ENCODE data around the gene FSTL1. TPM values are rescaled to one million over a fixed set of nuclear protein-coding genes. Genes with fewer than 3 reads are reported as not detected.
A peak's percentile ranks its signal among the peaks of the same experiment; 100 is the strongest.

FSTL1 gene
- total and polyA plus RNA-seq, 5 donors from 2014 or later: 1.0 TPM; not detected in 4

DNA sequence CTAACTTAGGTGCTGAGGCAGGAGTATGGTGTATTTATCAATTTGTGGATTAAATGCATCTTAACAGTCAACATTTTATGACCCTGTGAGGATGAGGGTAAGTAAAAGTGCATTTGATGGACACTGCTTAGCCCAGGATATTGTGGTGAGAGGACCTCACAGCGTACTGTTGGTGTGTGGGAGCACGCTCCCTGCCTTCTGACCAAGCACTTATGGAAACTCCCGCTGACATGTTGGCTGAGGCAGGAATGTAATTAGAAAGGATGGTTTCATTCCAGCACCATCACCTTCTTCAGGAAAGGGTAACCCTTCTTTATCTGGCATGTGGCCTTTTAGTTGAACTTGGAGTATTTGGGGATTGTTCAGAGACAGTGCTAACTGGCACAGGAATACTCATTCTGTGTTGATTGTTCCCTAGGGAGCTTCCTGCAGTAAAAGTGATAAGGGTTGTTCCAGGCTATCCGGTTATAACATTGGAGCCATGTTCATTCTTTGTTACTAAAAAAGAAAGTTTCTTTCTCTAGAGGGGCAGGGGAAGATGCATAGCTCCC, 11.7 kb upstream of the FSTL1 start:
- Histone ChIP-seq H3K9me3 (ENCODE audit: control insufficient read depth in 2 of 2, low read length in 2 of 2) (no peaks in the 10 kb centered on the region), H3K27me3 (ENCODE audit: control insufficient read depth, insufficient read depth, low read length) (peaks cover 5% of the 10 kb centered on the region), H3K36me3 (ENCODE audit: control insufficient read depth, insufficient read depth, low read length) (no peaks in the 10 kb centered on the region), H3K27ac (ENCODE audit: insufficient read depth, low read length, poor library complexity, severe bottlenecking) (no peak overlapping the region), H3K4me1 (ENCODE audit: control insufficient read depth, insufficient read depth, low read length, poor library complexity, severe bottlenecking) (no peaks in the 10 kb centered on the region), H3K4me3 (ENCODE audit: low read depth, low read length) (no peak overlapping the region)
- H3K36me3 Mint-ChIP-seq: no peaks in the 10 kb centered on the region
- no peak overlapping the region for H3K27ac Mint-ChIP-seq
- peaks cover 15% of the 10 kb centered on the region for H3K27me3 Mint-ChIP-seq
- no peaks in the 10 kb centered on the region for H3K4me1 Mint-ChIP-seq
- no peak overlapping the region for H3K4me3 Mint-ChIP-seq
- H3K9me3 Mint-ChIP-seq: peaks cover 0 to 1% (median 0%) of the 10 kb centered on the region in 7 donors
- DNase-seq (no peak), ATAC-seq (ENCODE audit: low read depth in 2 of 2) (no peak)

DNA sequence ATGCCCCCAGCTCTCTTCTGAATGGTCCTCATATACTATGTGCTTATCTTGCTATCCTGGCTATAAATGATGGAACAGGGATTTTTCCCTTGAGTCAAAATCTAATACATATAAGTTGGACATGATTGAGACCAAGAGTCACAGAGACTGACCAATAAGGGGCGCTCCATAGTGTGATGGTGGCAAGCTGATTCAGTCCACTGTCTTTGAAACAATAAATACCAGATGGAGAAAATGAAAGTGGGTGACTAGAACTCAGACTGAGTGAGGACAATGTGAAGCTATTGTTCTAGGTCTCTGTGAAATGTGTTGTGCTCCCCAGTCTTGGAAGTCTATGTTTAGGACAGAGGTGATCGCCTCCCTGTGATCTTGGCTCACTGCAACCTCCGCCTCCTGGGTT, 10.6 kb upstream of the FSTL1 start:
- Histone ChIP-seq H3K9me3 (ENCODE audit: control insufficient read depth in 2 of 2, low read length in 2 of 2) (no peaks in the 10 kb centered on the region), H3K27me3 (ENCODE audit: control insufficient read depth, insufficient read depth, low read length) (peaks cover 2% of the 10 kb centered on the region), H3K36me3 (ENCODE audit: control insufficient read depth, insufficient read depth, low read length) (no peaks in the 10 kb centered on the region), H3K27ac (ENCODE audit: insufficient read depth, low read length, poor library complexity, severe bottlenecking) (no peak overlapping the region), H3K4me3 (ENCODE audit: low read depth, low read length) (no peak overlapping the region), H3K4me1 (ENCODE audit: control insufficient read depth, insufficient read depth, low read length, poor library complexity, severe bottlenecking) (no peaks in the 10 kb centered on the region)
- Mint-ChIP-seq H3K9me3 (peaks cover 0 to 1% (median 0%) of the 10 kb centered on the region in 7 donors), H3K4me1 (no peaks in the 10 kb centered on the region), H3K4me3 (no peak overlapping the region), H3K27me3 (peaks cover 15% of the 10 kb centered on the region), H3K36me3 (no peaks in the 10 kb centered on the region), H3K27ac (no peak overlapping the region)
- DNase-seq (no peak), ATAC-seq (ENCODE audit: low read depth in 2 of 2) (no peak)

DNA sequence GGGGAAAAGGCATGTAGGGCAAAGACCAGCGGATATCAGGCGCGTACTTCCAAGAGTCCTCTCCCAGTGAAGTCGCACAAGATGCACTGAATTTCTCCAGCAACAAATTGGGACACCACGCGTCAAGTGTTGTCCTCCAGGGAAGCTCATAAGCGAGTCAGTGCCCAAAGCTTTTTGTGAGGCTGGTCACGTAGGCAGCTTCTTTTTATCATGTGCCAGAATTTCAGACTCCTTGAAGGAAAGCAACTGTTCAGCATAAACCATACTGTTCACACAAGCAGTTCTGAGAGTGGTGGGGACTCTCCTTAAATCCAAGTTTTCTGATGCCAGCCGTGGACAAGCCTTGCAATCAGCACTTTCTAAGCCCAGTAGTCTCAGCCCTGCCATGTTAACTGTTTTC, 10.1 kb upstream of the FSTL1 start:
- no peak for ATAC-seq (ENCODE audit: low read depth in 2 of 2)
- Histone ChIP-seq H3K27ac (ENCODE audit: insufficient read depth, low read length, poor library complexity, severe bottlenecking) (no peak overlapping the region), H3K9me3 (ENCODE audit: control insufficient read depth in 2 of 2, low read length in 2 of 2) (no peaks in the 10 kb centered on the region), H3K4me3 (ENCODE audit: low read depth, low read length) (no peak overlapping the region), H3K36me3 (ENCODE audit: control insufficient read depth, insufficient read depth, low read length) (no peaks in the 10 kb centered on the region), H3K4me1 (ENCODE audit: control insufficient read depth, insufficient read depth, low read length, poor library complexity, severe bottlenecking) (no peaks in the 10 kb centered on the region), H3K27me3 (ENCODE audit: control insufficient read depth, insufficient read depth, low read length) (peaks cover 2% of the 10 kb centered on the region)
- Mint-ChIP-seq H3K36me3 (no peaks in the 10 kb centered on the region), H3K4me1 (no peaks in the 10 kb centered on the region), H3K9me3 (peaks cover 0 to 1% (median 0%) of the 10 kb centered on the region in 7 donors), H3K4me3 (no peak overlapping the region), H3K27me3 (peaks cover 15% of the 10 kb centered on the region), H3K27ac (no peak overlapping the region)
- DNase-seq: no peak

DNA sequence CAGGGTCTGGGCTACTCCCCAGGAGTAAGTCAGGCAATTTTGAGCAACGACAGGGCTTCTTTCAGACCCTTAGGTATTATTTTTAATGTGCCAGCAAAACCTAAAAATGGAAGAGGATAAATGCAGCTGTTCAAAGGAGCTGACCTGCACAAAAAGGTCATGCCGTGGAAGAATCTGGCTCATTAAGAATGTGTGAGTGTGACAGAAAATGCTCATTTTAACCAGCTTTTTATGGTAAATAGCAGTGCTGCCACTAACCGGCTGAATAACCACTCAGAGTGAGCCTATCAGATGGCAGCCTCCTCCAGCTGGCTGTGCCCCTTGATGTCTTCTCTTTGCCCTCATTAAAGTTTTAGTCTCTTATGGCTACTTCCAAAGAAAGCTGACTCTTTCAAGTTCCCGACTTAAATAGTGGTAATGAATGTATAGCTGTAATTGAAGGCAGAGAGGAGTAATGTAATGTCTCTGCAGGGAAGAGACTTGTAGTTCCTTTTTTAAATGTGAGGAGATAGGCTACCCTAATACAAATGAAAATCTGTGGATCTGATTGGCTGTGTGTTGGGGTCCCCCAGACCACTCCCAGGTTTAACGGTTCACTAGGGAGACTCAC, 9.5 kb upstream of the FSTL1 start:
- H3K36me3 Mint-ChIP-seq: no peaks in the 10 kb centered on the region
- ATAC-seq (ENCODE audit: low read depth in 2 of 2): no peak
- peaks cover 15% of the 10 kb centered on the region for H3K27me3 Mint-ChIP-seq

DNA sequence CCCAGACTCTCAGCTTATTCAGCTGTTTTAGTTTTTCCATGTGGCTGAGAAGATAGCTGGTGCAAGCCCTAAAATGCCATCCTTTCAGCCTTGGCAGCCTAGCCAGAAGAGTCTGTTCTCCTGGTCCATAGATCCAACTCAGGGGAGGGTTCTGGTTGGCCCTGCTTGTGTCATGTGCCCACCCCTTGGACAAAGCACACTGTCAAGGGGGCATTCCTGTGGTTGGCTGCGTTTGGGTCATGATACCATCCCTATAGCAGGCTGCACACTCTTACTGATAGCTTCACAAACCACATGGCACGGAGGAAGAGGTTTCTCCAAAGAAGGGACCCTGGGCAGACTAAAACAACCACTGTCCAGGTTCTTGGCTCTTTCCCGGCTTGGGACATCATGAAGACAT, 8.4 kb upstream of the FSTL1 start:
- no peaks in the 10 kb centered on the region for H3K4me1 Mint-ChIP-seq
- H3K27ac Mint-ChIP-seq: no peak overlapping the region
- H3K27me3 ChIP-seq (ENCODE audit: control insufficient read depth, insufficient read depth, low read length): peaks cover 6% of the 10 kb centered on the region
- H3K9me3 ChIP-seq (ENCODE audit: control insufficient read depth in 2 of 2, low read length in 2 of 2): peaks cover 0 to 3% of the 10 kb centered on the region in 2 experiments
- no peak overlapping the region for H3K4me3 ChIP-seq (ENCODE audit: low read depth, low read length)
- H3K36me3 ChIP-seq (ENCODE audit: control insufficient read depth, insufficient read depth, low read length): no peaks in the 10 kb centered on the region
- DNase-seq: no peak
- peaks cover 16% of the 10 kb centered on the region for H3K27me3 Mint-ChIP-seq
- ATAC-seq (ENCODE audit: low read depth in 2 of 2): peak in 1 of 2 donors; percentile 23
- no peak overlapping the region for H3K27ac ChIP-seq (ENCODE audit: insufficient read depth, low read length, poor library complexity, severe bottlenecking)
- no peaks in the 10 kb centered on the region for H3K36me3 Mint-ChIP-seq
- H3K9me3 Mint-ChIP-seq: peaks cover 0 to 1% (median 0%) of the 10 kb centered on the region in 7 donors
- H3K4me1 ChIP-seq (ENCODE audit: control insufficient read depth, insufficient read depth, low read length, poor library complexity, severe bottlenecking): no peaks in the 10 kb centered on the region
- no peak overlapping the region for H3K4me3 Mint-ChIP-seq

More for the DNA sequence above, 9.5 kb upstream of the FSTL1 start:
- Histone ChIP-seq H3K36me3 (ENCODE audit: control insufficient read depth, insufficient read depth, low read length) (no peaks in the 10 kb centered on the region), H3K4me3 (ENCODE audit: low read depth, low read length) (no peak overlapping the region), H3K27me3 (ENCODE audit: control insufficient read depth, insufficient read depth, low read length) (peaks cover 5% of the 10 kb centered on the region), H3K9me3 (ENCODE audit: control insufficient read depth in 2 of 2, low read length in 2 of 2) (no peaks in the 10 kb centered on the region), H3K27ac (ENCODE audit: insufficient read depth, low read length, poor library complexity, severe bottlenecking) (no peak overlapping the region), H3K4me1 (ENCODE audit: control insufficient read depth, insufficient read depth, low read length, poor library complexity, severe bottlenecking) (no peaks in the 10 kb centered on the region)
- Mint-ChIP-seq H3K9me3 (peaks cover 0 to 1% (median 0%) of the 10 kb centered on the region in 7 donors), H3K4me3 (no peak overlapping the region), H3K4me1 (no peaks in the 10 kb centered on the region), H3K27ac (no peak overlapping the region)
- DNase-seq: no peak

DNA sequence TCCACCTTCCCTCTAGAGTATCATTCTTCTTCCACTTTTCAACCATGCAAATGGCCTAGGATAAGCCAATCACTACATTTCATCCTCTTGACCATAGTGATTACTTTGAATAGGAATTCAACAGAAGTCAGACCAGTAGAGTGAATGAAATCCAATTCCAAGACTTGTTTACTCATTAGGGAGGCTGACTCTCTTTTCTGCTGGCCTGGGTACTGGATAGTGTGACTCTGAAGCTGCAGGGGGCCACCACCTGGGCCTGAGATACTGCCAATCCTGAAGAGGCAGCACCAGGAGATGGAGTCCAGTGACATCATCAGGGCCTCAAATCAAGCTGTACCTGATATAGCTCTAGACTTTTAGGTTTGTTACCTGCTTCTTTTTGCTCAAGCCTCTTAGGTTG, 7.0 kb upstream of the FSTL1 start:
- Histone ChIP-seq H3K9me3 (ENCODE audit: control insufficient read depth in 2 of 2, low read length in 2 of 2) (peaks cover 0 to 3% of the 10 kb centered on the region in 2 experiments), H3K4me3 (ENCODE audit: low read depth, low read length) (no peak overlapping the region), H3K36me3 (ENCODE audit: control insufficient read depth, insufficient read depth, low read length) (no peaks in the 10 kb centered on the region), H3K27ac (ENCODE audit: insufficient read depth, low read length, poor library complexity, severe bottlenecking) (no peak overlapping the region), H3K4me1 (ENCODE audit: control insufficient read depth, insufficient read depth, low read length, poor library complexity, severe bottlenecking) (no peaks in the 10 kb centered on the region), H3K27me3 (ENCODE audit: control insufficient read depth, insufficient read depth, low read length) (peaks cover 12% of the 10 kb centered on the region)
- Mint-ChIP-seq H3K4me3 (no peak overlapping the region), H3K36me3 (no peaks in the 10 kb centered on the region), H3K4me1 (no peaks in the 10 kb centered on the region), H3K9me3 (peaks cover 0 to 5% (median 1%) of the 10 kb centered on the region in 7 donors), H3K27me3 (peaks cover 16% of the 10 kb centered on the region), H3K27ac (no peak overlapping the region)
- DNase-seq (no peak), ATAC-seq (ENCODE audit: low read depth in 2 of 2) (no peak)

DNA sequence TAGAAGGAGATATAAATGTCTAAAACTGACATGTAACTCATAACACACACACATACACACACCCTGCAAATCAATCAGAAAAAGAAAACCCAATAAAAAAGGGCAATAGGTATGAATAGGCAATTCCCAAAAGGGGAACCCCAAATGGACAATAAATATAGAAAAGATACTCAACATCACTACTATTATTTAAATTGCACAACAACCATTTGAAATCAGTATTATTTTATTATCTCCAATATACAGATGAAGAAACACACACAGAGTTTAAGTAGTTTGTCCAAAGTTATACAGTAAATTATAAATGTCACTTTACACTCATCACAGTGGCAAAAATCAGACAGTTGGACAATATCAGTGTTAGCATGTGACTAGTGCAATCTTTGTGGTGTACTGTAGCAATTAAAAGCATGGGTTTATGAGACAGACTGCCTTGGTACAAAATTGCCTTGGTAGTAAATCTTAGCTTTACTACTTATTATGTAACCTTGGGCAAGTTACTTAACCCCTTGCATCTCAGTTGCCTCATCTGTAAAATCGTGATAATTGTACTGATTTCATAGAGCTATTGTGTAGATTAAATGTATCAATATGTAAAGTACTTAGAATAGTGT, 3.4 kb upstream of the FSTL1 start:
- no peak for ATAC-seq (ENCODE audit: low read depth in 2 of 2)
- Mint-ChIP-seq H3K27ac (no peak overlapping the region), H3K4me1 (peaks cover 0 to 16% (median 8%) of the 10 kb centered on the region in 4 donors)

More for the DNA sequence above, 3.4 kb upstream of the FSTL1 start:
- Histone ChIP-seq H3K27ac (ENCODE audit: insufficient read depth, low read length, poor library complexity, severe bottlenecking) (no peak overlapping the region), H3K4me1 (ENCODE audit: control insufficient read depth, insufficient read depth, low read length, poor library complexity, severe bottlenecking) (peaks cover 10% of the 10 kb centered on the region), H3K27me3 (ENCODE audit: control insufficient read depth, insufficient read depth, low read length) (peaks cover 26% of the 10 kb centered on the region), H3K36me3 (ENCODE audit: control insufficient read depth, insufficient read depth, low read length) (no peaks in the 10 kb centered on the region), H3K4me3 (ENCODE audit: low read depth, low read length) (no peak overlapping the region), H3K9me3 (ENCODE audit: control insufficient read depth in 2 of 2, low read length in 2 of 2) (peaks cover 0 to 3% of the 10 kb centered on the region in 2 experiments)
- no peaks in the 10 kb centered on the region for H3K36me3 Mint-ChIP-seq
- DNase-seq: no peak
- H3K4me3 Mint-ChIP-seq: no peak overlapping the region
- peaks cover 0 to 6% (median 3%) of the 10 kb centered on the region in 7 donors for H3K9me3 Mint-ChIP-seq
- peaks cover 30% of the 10 kb centered on the region for H3K27me3 Mint-ChIP-seq
